OCI-LY7 (cell line): ENCODE results near the gene AGPAT3. TPM values are rescaled to one million over a fixed set of nuclear protein-coding genes. Genes with fewer than 3 reads are reported as not detected.

ENCODE experiments used
- BruUV-seq: library from RNA; stranded (reverse); fragments of 400-500 nt; replicated peaks from 2 replicates; lab custom pipeline; 2021; lab: Mats Ljungman, UMichigan
- CTCF ChIA-PET: fragments of 300-600 bp; sonication (Branson Sonifier 250); formaldehyde crosslinking; loops from one replicate; lab custom pipeline; 2022; ENCODE audit warnings: antibody characterized with exemption; ENCODE audit not compliant: unreplicated experiment; lab: Charles Lee
- POLR2A ChIA-PET: fragments of 300-600 bp; sonication (Branson Sonifier 250); formaldehyde crosslinking; loops from one replicate; lab custom pipeline; 2022; ENCODE audit warnings: antibody characterized with exemption; lab: Charles Lee
- DNase-seq: peaks from one replicate; pipeline ENCODE4 v3.0.0-alpha.2; 2015; ENCODE audit warnings: low spot score
- H2AFZ ChIP-seq: fragments of 200-600 bp; sonication (generic), shearing (Covaris generic); 2 replicates; pipeline ENCODE4 v1.6.1; 2014; ENCODE audit warnings: mild to moderate bottlenecking, antibody characterized with exemption, low read length, moderate library complexity
- H3K27ac ChIP-seq: fragments of 200-600 bp; sonication (generic); 2 replicates; pipeline ENCODE4 v1.5.1; 2014; ENCODE audit warnings: mixed run types, low read depth, mild to moderate bottlenecking, moderate library complexity, low read length, inconsistent platforms; ENCODE audit not compliant: poor library complexity, severe bottlenecking
- H3K36me3 ChIP-seq: fragments of 200-600 bp; sonication (generic); 2 replicates; pipeline ENCODE4 v1.6.1; 2014; ENCODE audit warnings: mild to moderate bottlenecking, antibody characterized with exemption, low read length, moderate library complexity, mixed read lengths; ENCODE audit not compliant: insufficient read depth
- H3K4me1 ChIP-seq: fragments of 200-600 bp; sonication (generic); 2 replicates; pipeline ENCODE4 v1.5.1; 2014; ENCODE audit warnings: mild to moderate bottlenecking, low read length; ENCODE audit not compliant: insufficient read depth, poor library complexity, severe bottlenecking
- H3K4me2 ChIP-seq: fragments of 200-600 bp; sonication (generic); 2 replicates; pipeline ENCODE4 v1.6.1; 2014; ENCODE audit warnings: mild to moderate bottlenecking, low read length
- H3K4me3 ChIP-seq: fragments of 200-600 bp; sonication (generic); 2 replicates; pipeline ENCODE4 v1.5.1; 2014; ENCODE audit warnings: mild to moderate bottlenecking, low read depth, low read length; ENCODE audit not compliant: poor library complexity, severe bottlenecking
- H3K79me2 ChIP-seq: fragments of 200-600 bp; sonication (generic); 2 replicates; pipeline ENCODE4 v1.6.1; 2016; ENCODE audit warnings: low read depth, mild to moderate bottlenecking, low read length, moderate library complexity, mixed read lengths; ENCODE audit not compliant: insufficient read depth
- H3K9me2 ChIP-seq: fragments of 200-600 bp; sonication (generic); 2 replicates; pipeline ENCODE4 v1.6.1; 2016; ENCODE audit warnings: mild to moderate bottlenecking, low read length, mixed read lengths; ENCODE audit not compliant: insufficient read depth
- H3K9me3 ChIP-seq: fragments of 200-600 bp; sonication (generic); 2 replicates; pipeline ENCODE4 v1.6.1; 2014; ENCODE audit warnings: mild to moderate bottlenecking, mixed run types, low read length, mixed read lengths
- H4K20me1 ChIP-seq: fragments of 200-600 bp; sonication (generic); 2 replicates; pipeline ENCODE4 v1.6.1; 2014; ENCODE audit warnings: mild to moderate bottlenecking, antibody characterized with exemption, low read length, moderate library complexity, mixed read lengths; ENCODE audit not compliant: insufficient read depth
- CTCF ChIP-seq: fragments of 200-600 bp; sonication (generic); conservative IDR thresholded peaks from 2 replicates; pipeline ENCODE4 v1.5.1; 2014; ENCODE audit warnings: mild to moderate bottlenecking, antibody characterized with exemption, low read length, moderate library complexity, mixed read lengths
- EZH2phosphoT487 ChIP-seq: fragments of 200-600 bp; sonication (generic); IDR thresholded peaks from 2 replicates; pipeline ENCODE4 v1.6.1; 2018; ENCODE audit warnings: low read depth, borderline replicate concordance, mild to moderate bottlenecking, mixed run types, antibody characterized with exemption, low read length, moderate library complexity, mixed read lengths
- intact Hi-C: fragments of 100-400 bp; cut with micrococcal nuclease; formaldehyde crosslinking; loops from one replicate; pipeline ENCODE4 v1.10.0; 2022; ENCODE audit not compliant: unreplicated experiment
- total RNA-seq, 2 experiments: library from RNA; depleted of rRNA in 1 of 2; stranded (reverse); fragments of >200 nt in 1 of 2; shearing (Covaris generic) in 1 of 2; gene quantifications; 2 replicates each; pipeline ENCODE4 v1.2.3, GENCODE V29; 2014 to 2022

Gene AGPAT3
- total RNA-seq, 2 experiments from 2014 or later, result 9.2 to 33.4 TPM

- intact Hi-C loops, result no loop called here
- POLR2A ChIA-PET, result no interaction called here
- H4K20me1 ChIP-seq, result no peaks in the 10 kb centered on the region
- BruUV-seq, result no TSS peak
- H3K79me2 ChIP-seq, result no peaks in the 10 kb centered on the region
- H2AFZ ChIP-seq, result no peak overlapping the region
- CTCF ChIA-PET, result no interaction called here
- no peak overlapping the region for H3K4me3 ChIP-seq
- TF ChIP-seq EZH2phosphoT487 (no peak), CTCF (no peak)
- DNase-seq, result no peak
- H3K36me3 ChIP-seq, result no peaks in the 10 kb centered on the region
- no peaks in the 10 kb centered on the region for H3K9me2 ChIP-seq
- H3K27ac ChIP-seq, result no peak overlapping the region
- H3K4me2 ChIP-seq, result no peak overlapping the region
- H3K4me1 ChIP-seq, result no peaks in the 10 kb centered on the region
- no peaks in the 10 kb centered on the region for H3K9me3 ChIP-seq
These were observed 129.6 kb downstream of the AGPAT3 start for GRCh38 chr21:43994646-43995045.

- no peak for DNase-seq
- no peaks in the 10 kb centered on the region for H3K4me1 ChIP-seq
- ChIA-PET CTCF (no interaction called here), POLR2A (no interaction called here)
- H3K36me3 ChIP-seq, result no peaks in the 10 kb centered on the region
- intact Hi-C loops, result no loop called here
- no peak for TF ChIP-seq CTCF
- no peak for TF ChIP-seq EZH2phosphoT487
- H3K9me2 ChIP-seq, result no peaks in the 10 kb centered on the region
- BruUV-seq, result no TSS peak
- no peak overlapping the region for H3K4me3 ChIP-seq
- no peak overlapping the region for H3K4me2 ChIP-seq
- no peaks in the 10 kb centered on the region; the same call in 1 of the 2 replicates for H4K20me1 ChIP-seq
- H2AFZ ChIP-seq, result no peak overlapping the region
- no peaks in the 10 kb centered on the region for H3K79me2 ChIP-seq
- no peak overlapping the region for H3K27ac ChIP-seq
- no peaks in the 10 kb centered on the region for H3K9me3 ChIP-seq
These were observed 130.6 kb downstream of the AGPAT3 start for GRCh38 chr21:43995521-43996105.
